Mesothelial cell of epicardium (in vitro differentiated cells): Measurements from ENCODE around the gene CSPG4. TPM values are rescaled to one million over a fixed set of nuclear protein-coding genes. Genes with fewer than 3 reads are reported as not detected.
A peak's percentile ranks its signal among the peaks of the same experiment; 100 is the strongest.
"Not testable (repeated sequence)": the region's sequence is repeated elsewhere in the genome, so short reads cannot be mapped to it uniquely, and the experiment has no call there.

Experiments used
- DNase-seq, 2 experiments: peaks; one replicate each; pipeline ENCODE4 v3.0.0; 2021; ENCODE audit warnings: low spot score in 2 of 2; ENCODE audit not compliant: unreplicated experiment in 2 of 2
- H3K27ac Mint-ChIP-seq: 2 replicates; pipeline ENCODE4 v1.8.0; 2021; ENCODE audit warnings: mixed read lengths
- H3K27me3 Mint-ChIP-seq: 2 replicates; pipeline ENCODE4 v1.8.0; 2021; ENCODE audit warnings: low read depth, mixed read lengths
- H3K36me3 Mint-ChIP-seq: 2 replicates; pipeline ENCODE4 v1.8.0; 2021; ENCODE audit warnings: mixed read lengths
- H3K4me1 Mint-ChIP-seq: 2 replicates; pipeline ENCODE4 v1.8.0; 2021; ENCODE audit warnings: mixed read lengths
- H3K4me3 Mint-ChIP-seq: 2 replicates; pipeline ENCODE4 v1.8.0; 2021; ENCODE audit warnings: mild to moderate bottlenecking, moderate library complexity, mixed read lengths
- H3K9me3 Mint-ChIP-seq: 2 replicates; pipeline ENCODE4 v1.8.0; 2021; ENCODE audit warnings: mixed read lengths
- total RNA-seq: library from RNA; stranded (reverse); gene quantifications from 3 replicates; pipeline ENCODE4 v1.2.1, GENCODE V29; 2021
- TF ChIP-seq, protein P1 (sequence below): fragments of 200-600 bp; sonication (generic); IDR thresholded peaks from one replicate; pipeline ENCODE4 v1.5.0; 2021; ENCODE audit warnings: antibody characterized with exemption; ENCODE audit not compliant: unreplicated experiment

CSPG4 gene
- total RNA-seq, 1 donor from 2014 or later, result 11.4 TPM

DNA sequence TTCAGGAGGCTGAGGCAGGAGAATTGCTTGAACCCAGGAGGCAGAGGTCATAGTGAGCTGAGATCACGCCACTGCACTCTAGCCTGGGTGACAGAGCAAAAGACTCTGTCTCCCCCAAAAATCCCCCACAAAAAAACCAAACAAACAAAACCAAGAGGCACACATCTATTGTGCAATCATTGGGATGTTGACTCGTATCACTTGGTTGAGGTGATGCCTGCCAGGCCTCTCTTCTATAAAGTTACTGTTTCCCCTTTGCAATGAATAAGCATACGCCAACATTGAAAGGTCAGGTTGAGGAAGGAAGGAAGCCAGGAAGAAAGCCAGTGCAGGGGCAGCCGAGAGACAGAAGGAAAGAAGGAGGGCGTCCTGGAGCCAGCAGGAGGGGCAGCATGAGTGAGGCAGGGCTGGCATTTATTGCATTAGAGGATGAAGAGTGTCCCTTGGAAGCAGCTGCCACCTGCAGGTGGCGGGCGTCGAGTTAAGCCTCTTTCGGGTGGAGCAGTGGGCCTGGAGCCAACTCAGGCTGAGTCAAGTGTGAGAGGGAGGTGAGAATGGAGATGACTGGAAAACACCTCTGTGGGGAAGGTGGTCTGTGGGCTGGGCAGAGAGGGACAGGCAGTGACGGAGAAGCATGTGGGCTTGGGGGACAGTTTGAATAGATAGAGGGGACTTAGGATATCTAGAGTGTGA is 8.3 kb upstream of the CSPG4 start:
- H3K9me3 Mint-ChIP-seq, result no peaks in the 10 kb centered on the region
- H3K27me3 Mint-ChIP-seq, result no peaks in the 10 kb centered on the region
- TF ChIP-seq, protein P1, sequence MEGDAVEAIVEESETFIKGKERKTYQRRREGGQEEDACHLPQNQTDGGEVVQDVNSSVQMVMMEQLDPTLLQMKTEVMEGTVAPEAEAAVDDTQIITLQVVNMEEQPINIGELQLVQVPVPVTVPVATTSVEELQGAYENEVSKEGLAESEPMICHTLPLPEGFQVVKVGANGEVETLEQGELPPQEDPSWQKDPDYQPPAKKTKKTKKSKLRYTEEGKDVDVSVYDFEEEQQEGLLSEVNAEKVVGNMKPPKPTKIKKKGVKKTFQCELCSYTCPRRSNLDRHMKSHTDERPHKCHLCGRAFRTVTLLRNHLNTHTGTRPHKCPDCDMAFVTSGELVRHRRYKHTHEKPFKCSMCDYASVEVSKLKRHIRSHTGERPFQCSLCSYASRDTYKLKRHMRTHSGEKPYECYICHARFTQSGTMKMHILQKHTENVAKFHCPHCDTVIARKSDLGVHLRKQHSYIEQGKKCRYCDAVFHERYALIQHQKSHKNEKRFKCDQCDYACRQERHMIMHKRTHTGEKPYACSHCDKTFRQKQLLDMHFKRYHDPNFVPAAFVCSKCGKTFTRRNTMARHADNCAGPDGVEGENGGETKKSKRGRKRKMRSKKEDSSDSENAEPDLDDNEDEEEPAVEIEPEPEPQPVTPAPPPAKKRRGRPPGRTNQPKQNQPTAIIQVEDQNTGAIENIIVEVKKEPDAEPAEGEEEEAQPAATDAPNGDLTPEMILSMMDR, result no peak
- H3K4me3 Mint-ChIP-seq, result no peak overlapping the region
- no peak for DNase-seq
- peaks cover 11% of the 10 kb centered on the region for H3K4me1 Mint-ChIP-seq
- no peaks in the 10 kb centered on the region for H3K36me3 Mint-ChIP-seq
- peak overlapping the region; percentile 14 for H3K27ac Mint-ChIP-seq

DNA sequence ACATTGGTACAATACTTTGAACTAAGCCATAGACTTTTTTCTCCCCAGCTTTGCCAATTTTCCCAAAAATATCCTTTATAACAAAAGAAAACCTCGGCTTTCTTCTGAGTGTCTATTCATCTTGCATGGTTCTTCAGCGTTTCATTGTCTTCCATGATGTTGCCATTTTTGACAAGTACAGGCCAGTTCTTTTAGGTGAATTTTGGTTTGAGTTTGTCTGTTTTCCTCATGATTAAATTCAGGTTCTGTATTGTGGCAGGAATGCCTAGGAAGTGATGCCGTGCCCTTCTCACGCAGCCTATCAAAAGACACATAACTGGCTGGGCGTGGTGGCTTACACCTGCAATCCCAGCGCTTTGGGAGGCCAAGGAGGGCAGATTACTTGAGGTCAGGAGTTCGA is 7.6 kb upstream of the CSPG4 start:
- Mint-ChIP-seq H3K4me1 (peaks cover 11% of the 10 kb centered on the region), H3K36me3 (no peaks in the 10 kb centered on the region), H3K9me3 (no peaks in the 10 kb centered on the region), H3K27me3 (no peaks in the 10 kb centered on the region), H3K4me3 (no peak overlapping the region), H3K27ac (no peak overlapping the region)
- TF ChIP-seq, protein P1, result no peak
- no peak for DNase-seq

DNA sequence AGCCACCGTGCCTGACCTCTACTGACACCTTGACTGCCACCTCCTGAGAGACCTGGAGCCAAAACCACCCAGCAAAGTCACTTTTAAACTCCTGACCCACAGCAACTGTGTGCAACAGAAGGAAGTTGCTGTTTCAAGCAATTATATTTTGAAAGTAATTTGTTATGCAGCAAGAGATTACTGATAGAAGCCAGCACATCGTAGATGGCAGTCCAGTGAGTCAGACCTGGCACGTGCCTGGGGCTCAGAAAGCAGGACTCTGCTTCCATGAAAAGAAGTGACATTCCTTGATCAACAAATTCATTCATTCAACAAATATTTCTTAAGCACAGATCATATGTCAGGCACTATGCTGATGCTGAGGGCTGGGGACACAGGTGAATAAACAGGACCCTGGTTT is 5.7 kb upstream of the CSPG4 start:
- H3K27me3 Mint-ChIP-seq, result no peaks in the 10 kb centered on the region
- no peak for DNase-seq
- H3K36me3 Mint-ChIP-seq, result no peaks in the 10 kb centered on the region
- no peaks in the 10 kb centered on the region for H3K9me3 Mint-ChIP-seq
- peak overlapping the region; percentile 28 for H3K27ac Mint-ChIP-seq
- H3K4me1 Mint-ChIP-seq, result peaks cover 7% of the 10 kb centered on the region
- no peak overlapping the region for H3K4me3 Mint-ChIP-seq
- TF ChIP-seq, protein P1, result no peak

DNA sequence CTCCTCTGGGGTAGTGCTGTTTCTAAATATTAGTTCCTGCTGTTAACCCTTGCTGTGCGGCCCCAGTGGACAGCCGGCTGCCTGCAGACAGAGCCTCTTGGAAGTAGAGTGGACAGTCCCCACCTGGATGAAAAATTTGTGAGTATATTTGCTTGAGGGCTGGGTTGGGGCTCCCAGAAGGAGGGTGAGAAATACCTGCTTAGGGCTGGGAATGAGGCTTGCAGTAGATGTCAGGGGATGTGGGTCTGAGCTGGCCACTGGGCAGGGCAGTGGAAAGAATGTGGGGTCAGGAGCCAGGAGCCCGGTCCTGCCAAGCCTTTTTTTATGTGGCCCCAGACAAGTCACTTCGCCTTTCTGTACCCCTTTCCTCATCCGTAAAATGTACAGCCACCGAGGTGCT is 4.4 kb upstream of the CSPG4 start:
- H3K27me3 Mint-ChIP-seq, DNase-seq, H3K9me3 Mint-ChIP-seq, H3K36me3 Mint-ChIP-seq, H3K27ac Mint-ChIP-seq, H3K4me3 Mint-ChIP-seq, H3K4me1 Mint-ChIP-seq: not testable (repeated sequence)

DNA sequence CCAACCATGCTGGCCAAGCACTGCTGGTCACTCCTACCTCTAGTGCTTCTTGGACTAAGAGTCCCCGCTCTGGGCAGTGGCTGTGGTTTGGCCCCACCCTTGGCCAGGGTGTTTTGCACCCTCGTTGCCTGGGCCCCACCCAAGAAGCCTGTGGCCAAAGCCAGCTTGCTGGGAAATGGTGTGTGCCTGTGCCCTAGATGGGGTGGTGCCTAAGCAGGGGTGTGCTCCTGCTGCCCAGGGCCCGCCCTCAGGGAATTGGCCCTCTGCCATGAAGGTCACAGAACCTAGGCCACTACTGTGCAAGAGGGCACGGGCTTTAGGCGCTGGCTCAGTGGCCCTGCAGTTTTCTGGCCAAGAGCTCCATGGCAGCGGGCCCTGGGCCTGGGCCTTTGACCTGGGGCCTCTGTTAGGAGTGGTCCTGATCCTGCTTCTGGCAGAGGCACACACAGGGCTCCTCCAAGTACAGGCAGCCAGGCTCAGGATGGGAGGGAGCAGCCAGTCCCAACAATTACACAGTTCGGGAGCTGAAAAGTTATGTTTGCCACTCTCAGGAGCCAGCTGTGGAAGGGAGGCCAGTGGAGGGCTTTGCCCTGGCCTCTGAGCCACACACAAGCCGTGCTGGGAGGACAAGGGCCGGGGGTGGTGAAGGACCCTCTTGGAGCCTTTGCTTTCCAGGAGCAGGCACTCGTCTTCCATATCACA is 3.8 kb upstream of the CSPG4 start:
- H3K9me3 Mint-ChIP-seq, H3K36me3 Mint-ChIP-seq, H3K27ac Mint-ChIP-seq, H3K4me3 Mint-ChIP-seq, DNase-seq, H3K27me3 Mint-ChIP-seq: not testable (repeated sequence)
- peaks cover 12% of the 10 kb centered on the region for H3K4me1 Mint-ChIP-seq

DNA sequence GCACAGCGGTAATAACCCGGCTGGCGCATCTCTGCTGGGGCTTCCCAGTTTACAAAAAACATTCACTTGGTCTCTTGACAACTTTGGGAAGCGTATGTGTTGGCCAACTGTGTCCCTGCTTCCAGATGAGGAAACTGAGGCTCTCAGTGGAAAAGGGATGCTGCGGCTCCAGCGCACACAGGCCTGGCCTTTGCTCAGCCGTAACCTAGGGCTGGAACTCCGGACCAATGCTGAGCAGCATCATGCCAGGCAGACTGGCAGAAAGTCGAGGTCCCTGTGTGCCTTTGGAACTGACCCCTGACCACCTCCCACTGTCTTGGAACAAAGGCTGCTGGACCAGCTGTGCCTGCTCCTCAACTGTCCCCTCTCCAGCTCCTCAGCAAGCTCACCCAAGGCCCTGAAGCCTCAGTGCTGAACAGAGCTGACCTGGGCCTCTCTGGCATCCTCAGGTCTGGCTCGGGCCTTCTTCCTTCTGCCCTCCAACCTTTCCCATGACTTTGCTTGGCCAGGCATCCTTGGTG is 2.7 kb upstream of the CSPG4 start:
- not testable (repeated sequence) for H3K27me3 Mint-ChIP-seq, H3K4me3 Mint-ChIP-seq, H3K27ac Mint-ChIP-seq, DNase-seq, H3K9me3 Mint-ChIP-seq, H3K36me3 Mint-ChIP-seq
- peaks cover 12% of the 10 kb centered on the region for H3K4me1 Mint-ChIP-seq

DNA sequence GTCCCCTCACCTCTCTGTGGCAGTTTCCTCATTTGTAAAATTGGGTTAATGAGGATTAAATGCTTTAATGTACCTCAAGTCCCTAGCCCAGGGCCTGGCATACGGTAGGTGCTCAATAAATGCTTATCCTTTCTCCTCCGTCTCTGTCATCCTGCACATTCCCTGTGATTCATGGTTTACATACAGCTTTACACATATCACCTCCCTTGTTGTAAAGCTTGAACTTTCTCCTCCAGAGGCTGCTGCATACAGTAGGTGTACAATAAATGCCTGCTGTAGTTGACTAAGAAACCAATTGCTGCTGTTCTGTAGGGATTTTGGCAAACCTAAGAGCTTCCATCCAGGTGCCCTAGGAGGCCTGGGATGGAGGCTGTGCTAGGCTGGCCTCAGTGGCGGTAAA is 1.5 kb upstream of the CSPG4 start:
- Mint-ChIP-seq H3K9me3 (no peaks in the 10 kb centered on the region), H3K27me3 (no peaks in the 10 kb centered on the region), H3K27ac (no peak overlapping the region), H3K4me3 (no peak overlapping the region), H3K4me1 (peaks cover 12% of the 10 kb centered on the region), H3K36me3 (no peaks in the 10 kb centered on the region)
- TF ChIP-seq, protein P1, result no peak
- DNase-seq, result no peak
